ACC112 (cell line): ENCODE data around the gene TAAR9.
A peak's percentile ranks its signal among the peaks of the same experiment; 100 is the strongest.

ENCODE experiments used
- H2AFZ ChIP-seq: fragments of 200-600 bp; sonication (generic); one replicate; pipeline ENCODE4 v1.6.0; 2017; ENCODE audit warnings: antibody characterized with exemption, low read length; ENCODE audit not compliant: unreplicated experiment
- H3K27ac ChIP-seq: fragments of 200-600 bp; sonication (generic); 2 replicates; pipeline ENCODE4 v1.5.1; 2014; ENCODE audit warnings: low read depth, mild to moderate bottlenecking, antibody characterized with exemption, low read length, moderate library complexity
- H3K27me3 ChIP-seq: fragments of 200-600 bp; sonication (generic); 2 replicates; pipeline ENCODE4 v1.6.1; 2014; ENCODE audit warnings: mild to moderate bottlenecking, antibody characterized with exemption, low read length, moderate library complexity, mixed read lengths; ENCODE audit not compliant: insufficient read depth
- H3K36me3 ChIP-seq: fragments of 200-600 bp; sonication (generic); 2 replicates; pipeline ENCODE4 v1.6.1; 2016; ENCODE audit warnings: mild to moderate bottlenecking, antibody characterized with exemption, low read length, moderate library complexity, mixed read lengths; ENCODE audit not compliant: insufficient read depth
- H3K4me1 ChIP-seq: fragments of 200-600 bp; sonication (generic); one replicate; pipeline ENCODE4 v1.6.1; 2016; ENCODE audit warnings: low read length, mixed read lengths; ENCODE audit not compliant: insufficient read depth, unreplicated experiment, control insufficient read depth
- H3K4me3 ChIP-seq: fragments of 200-600 bp; sonication (generic); 2 replicates; pipeline ENCODE4 v1.5.1; 2014; ENCODE audit warnings: mild to moderate bottlenecking, low read depth, low read length
- H3K79me2 ChIP-seq: fragments of 200-600 bp; sonication (generic); one replicate; pipeline ENCODE4 v1.6.0; 2016; ENCODE audit warnings: low read length; ENCODE audit not compliant: control insufficient read depth, unreplicated experiment, insufficient read depth

TAAR9 gene

GRCh38 chr6:132504757-132505156, 33.3 kb upstream of the TAAR9 start:
- Histone ChIP-seq H3K79me2 (peaks cover 55% of the 10 kb centered on the region), H3K36me3 (peaks cover 31% of the 10 kb centered on the region), H3K4me1 (peaks cover 11% of the 10 kb centered on the region), H2AFZ (no peak overlapping the region), H3K27me3 (no peaks in the 10 kb centered on the region), H3K4me3 (no peak overlapping the region), H3K27ac (no peak overlapping the region)

- Histone ChIP-seq H3K4me3 (no peak overlapping the region), H3K27me3 (no peaks in the 10 kb centered on the region), H3K36me3 (peaks cover 29% of the 10 kb centered on the region), H3K79me2 (peaks cover 59% of the 10 kb centered on the region), H2AFZ (no peak overlapping the region), H3K4me1 (peaks cover 11% of the 10 kb centered on the region), H3K27ac (no peak overlapping the region)
Measured at GRCh38 chr6:132505158-132505557, 32.9 kb upstream of the TAAR9 start.

GRCh38 chr6:132506461-132506860, 31.6 kb upstream of the TAAR9 start:
- Histone ChIP-seq H2AFZ (no peak overlapping the region), H3K36me3 (peaks cover 25% of the 10 kb centered on the region), H3K79me2 (peaks cover 70% of the 10 kb centered on the region), H3K4me3 (no peak overlapping the region), H3K4me1 (peaks cover 22% of the 10 kb centered on the region), H3K27ac (no peak overlapping the region), H3K27me3 (no peaks in the 10 kb centered on the region)

- Histone ChIP-seq H3K79me2 (peaks cover 77% of the 10 kb centered on the region), H3K27me3 (no peaks in the 10 kb centered on the region), H3K36me3 (peaks cover 20% of the 10 kb centered on the region)
Measured at GRCh38 chr6:132506869-132507808, 30.9 kb upstream of the TAAR9 start.

GRCh38 chr6:132511210-132511830, 26.8 kb upstream of the TAAR9 start:
- Histone ChIP-seq H3K4me1 (peaks cover 32% of the 10 kb centered on the region), H3K36me3 (peaks cover 13% of the 10 kb centered on the region; the same call in 1 of the 2 replicates), H3K4me3 (peak overlapping the region; percentile 92), H3K79me2 (peaks cover 57% of the 10 kb centered on the region), H3K27ac (peak overlapping the region; percentile 17; the same call in 1 of the 2 replicates), H2AFZ (peak overlapping the region; percentile 35), H3K27me3 (no peaks in the 10 kb centered on the region)

More at GRCh38 chr6:132506869-132507808, 30.9 kb upstream of the TAAR9 start:
- Histone ChIP-seq H2AFZ (no peak overlapping the region), H3K27ac (no peak overlapping the region), H3K4me3 (no peak overlapping the region), H3K4me1 (peaks cover 24% of the 10 kb centered on the region)

GRCh38 chr6:132511831-132512220, 26.3 kb upstream of the TAAR9 start:
- H3K79me2 ChIP-seq: peaks cover 52% of the 10 kb centered on the region
- peak overlapping the region; percentile 92 for H3K4me3 ChIP-seq
- H3K4me1 ChIP-seq: peaks cover 32% of the 10 kb centered on the region

GRCh38 chr6:132512342-132512637, 25.8 kb upstream of the TAAR9 start:
- peak overlapping the region; percentile 2; the same call in 1 of the 2 replicates for H3K27ac ChIP-seq
- H2AFZ ChIP-seq: peak overlapping the region; percentile 71
- peaks cover 32% of the 10 kb centered on the region for H3K4me1 ChIP-seq
- no peaks in the 10 kb centered on the region for H3K27me3 ChIP-seq
- peak overlapping the region; percentile 92 for H3K4me3 ChIP-seq
- H3K79me2 ChIP-seq: peaks cover 48% of the 10 kb centered on the region
- H3K36me3 ChIP-seq: peaks cover 12% of the 10 kb centered on the region; the same call in 1 of the 2 replicates

More at GRCh38 chr6:132511831-132512220, 26.3 kb upstream of the TAAR9 start:
- Histone ChIP-seq H3K27me3 (no peaks in the 10 kb centered on the region), H2AFZ (peak overlapping the region; percentile 35), H3K36me3 (peaks cover 13% of the 10 kb centered on the region; the same call in 1 of the 2 replicates), H3K27ac (peak overlapping the region; percentile 17; the same call in 1 of the 2 replicates)

- Histone ChIP-seq H3K27ac (peak within 1 kb of the TSS; percentile 2; the same call in 1 of the 2 replicates), H3K79me2 (peaks cover 42% of the 10 kb centered on the region), H3K4me3 (peak within 1 kb of the TSS; percentile 92), H2AFZ (peak within 1 kb of the TSS; percentile 71), H3K36me3 (peaks cover 5% of the 10 kb centered on the region; the same call in 1 of the 2 replicates), H3K27me3 (no peaks in the 10 kb centered on the region), H3K4me1 (peaks cover 26% of the 10 kb centered on the region)
Measured at GRCh38 chr6:132512638-132513632, 25.1 kb upstream of the TAAR9 start, which contains the start of gene STX7. STX7 (minus strand) TSS chr6:132513116; CDS start chr6:132503530, 9,586 bp downstream.

GRCh38 chr6:132513831-132514545, 24.1 kb upstream of the TAAR9 start:
- Histone ChIP-seq H3K27me3 (no peaks in the 10 kb centered on the region), H3K36me3 (no peaks in the 10 kb centered on the region), H2AFZ (peak overlapping the region; percentile 71), H3K27ac (no peak overlapping the region), H3K4me1 (peaks cover 22% of the 10 kb centered on the region), H3K4me3 (peak overlapping the region; percentile 92; the same call in 1 of the 2 replicates), H3K79me2 (peaks cover 31% of the 10 kb centered on the region)
